Loucy (cell line): Measurements from ENCODE around the gene S100A6.

Experiments used
- H2AFZ ChIP-seq: fragments of 200-600 bp; sonication (generic); 2 replicates; pipeline ENCODE4 v1.6.0; 2016; ENCODE audit warnings: antibody characterized with exemption, mild to moderate bottlenecking, low read length, moderate library complexity
- H3F3A ChIP-seq: fragments of 200-600 bp; 2 replicates; pipeline ENCODE4 v1.6.0; 2016; ENCODE audit warnings: antibody characterized with exemption, low read depth, mild to moderate bottlenecking
- H3K27me3 ChIP-seq: fragments of 200-600 bp; sonication (generic); 2 replicates; pipeline ENCODE4 v1.6.1; 2014; ENCODE audit warnings: low read length, mild to moderate bottlenecking; ENCODE audit not compliant: insufficient read depth, poor library complexity, severe bottlenecking
- H3K36me3 ChIP-seq: fragments of 200-600 bp; sonication (generic); 2 replicates; pipeline ENCODE4 v1.6.1; 2016; ENCODE audit warnings: low read length; ENCODE audit not compliant: insufficient read depth
- H3K4me1 ChIP-seq: fragments of 200-600 bp; sonication (generic); 2 replicates; pipeline ENCODE4 v1.5.1; 2014; ENCODE audit warnings: low read length, mild to moderate bottlenecking; ENCODE audit not compliant: insufficient read depth, poor library complexity, severe bottlenecking
- H3K4me2 ChIP-seq: fragments of 200-600 bp; sonication (generic); 2 replicates; pipeline ENCODE4 v1.6.0; 2014; ENCODE audit warnings: antibody characterized with exemption, low read length, low read depth, mild to moderate bottlenecking; ENCODE audit not compliant: poor library complexity, severe bottlenecking
- H3K4me3 ChIP-seq: fragments of 200-600 bp; sonication (generic); 2 replicates; pipeline ENCODE4 v1.5.1; 2014; ENCODE audit warnings: low read length, mild to moderate bottlenecking, mixed read lengths; ENCODE audit not compliant: poor library complexity, severe bottlenecking
- H3K79me2 ChIP-seq: fragments of 200-600 bp; sonication (generic); 2 replicates; pipeline ENCODE4 v1.6.1; 2014; ENCODE audit warnings: low read length; ENCODE audit not compliant: insufficient read depth
- H3K9ac ChIP-seq: fragments of 200-600 bp; sonication (generic); 2 replicates; pipeline ENCODE4 v1.6.0; 2014; ENCODE audit warnings: mild to moderate bottlenecking, low read depth, low read length, moderate library complexity; ENCODE audit not compliant: poor library complexity, severe bottlenecking
- H3K9me2 ChIP-seq: fragments of 200-600 bp; sonication (generic); replicated peaks from 2 replicates; pipeline ENCODE4 v1.6.1; 2016; ENCODE audit warnings: low read depth, low read length, mixed read lengths
- H3K9me3 ChIP-seq: fragments of 200-600 bp; sonication (generic); 2 replicates; pipeline ENCODE4 v1.6.1; 2014; ENCODE audit warnings: mild to moderate bottlenecking, antibody characterized with exemption, low read length, low read depth; ENCODE audit not compliant: insufficient read depth
- H4K20me1 ChIP-seq: fragments of 200-600 bp; sonication (generic); 2 replicates; pipeline ENCODE4 v1.6.0; 2014; ENCODE audit warnings: antibody characterized with exemption, low read length, mild to moderate bottlenecking; ENCODE audit not compliant: insufficient read depth, poor library complexity, severe bottlenecking
- EZH2phosphoT487 ChIP-seq: fragments of 200-600 bp; IDR thresholded peaks from 2 replicates; pipeline ENCODE4 v1.6.1; 2018; ENCODE audit warnings: antibody characterized with exemption, mild to moderate bottlenecking, moderate library complexity, borderline replicate concordance
- TF ChIP-seq, protein P1 (sequence below): fragments of 200-600 bp; sonication (generic); conservative IDR thresholded peaks from 2 replicates; pipeline ENCODE4 v1.5.1; 2014; ENCODE audit warnings: mild to moderate bottlenecking, antibody characterized with exemption, low read length

Gene S100A6

GRCh38 chr1:153487707-153488106, 48.1 kb downstream of the S100A6 start:
- TF ChIP-seq, protein P1, sequence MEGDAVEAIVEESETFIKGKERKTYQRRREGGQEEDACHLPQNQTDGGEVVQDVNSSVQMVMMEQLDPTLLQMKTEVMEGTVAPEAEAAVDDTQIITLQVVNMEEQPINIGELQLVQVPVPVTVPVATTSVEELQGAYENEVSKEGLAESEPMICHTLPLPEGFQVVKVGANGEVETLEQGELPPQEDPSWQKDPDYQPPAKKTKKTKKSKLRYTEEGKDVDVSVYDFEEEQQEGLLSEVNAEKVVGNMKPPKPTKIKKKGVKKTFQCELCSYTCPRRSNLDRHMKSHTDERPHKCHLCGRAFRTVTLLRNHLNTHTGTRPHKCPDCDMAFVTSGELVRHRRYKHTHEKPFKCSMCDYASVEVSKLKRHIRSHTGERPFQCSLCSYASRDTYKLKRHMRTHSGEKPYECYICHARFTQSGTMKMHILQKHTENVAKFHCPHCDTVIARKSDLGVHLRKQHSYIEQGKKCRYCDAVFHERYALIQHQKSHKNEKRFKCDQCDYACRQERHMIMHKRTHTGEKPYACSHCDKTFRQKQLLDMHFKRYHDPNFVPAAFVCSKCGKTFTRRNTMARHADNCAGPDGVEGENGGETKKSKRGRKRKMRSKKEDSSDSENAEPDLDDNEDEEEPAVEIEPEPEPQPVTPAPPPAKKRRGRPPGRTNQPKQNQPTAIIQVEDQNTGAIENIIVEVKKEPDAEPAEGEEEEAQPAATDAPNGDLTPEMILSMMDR = no peak
- TF ChIP-seq EZH2phosphoT487 = no peak
- no peaks in the 10 kb centered on the region for H4K20me1 ChIP-seq
- no peaks in the 10 kb centered on the region for H3K9me2 ChIP-seq
- no peaks in the 10 kb centered on the region for H3K36me3 ChIP-seq
- no peaks in the 10 kb centered on the region for H3K4me1 ChIP-seq
- H3K4me2 ChIP-seq = no peak overlapping the region
- H2AFZ ChIP-seq = no peak overlapping the region
- no peaks in the 10 kb centered on the region for H3K9me3 ChIP-seq
- H3F3A ChIP-seq = no peaks in the 10 kb centered on the region
- H3K27me3 ChIP-seq = no peaks in the 10 kb centered on the region
- H3K4me3 ChIP-seq = no peak overlapping the region
- no peak overlapping the region for H3K9ac ChIP-seq
- no peaks in the 10 kb centered on the region for H3K79me2 ChIP-seq

DNA sequence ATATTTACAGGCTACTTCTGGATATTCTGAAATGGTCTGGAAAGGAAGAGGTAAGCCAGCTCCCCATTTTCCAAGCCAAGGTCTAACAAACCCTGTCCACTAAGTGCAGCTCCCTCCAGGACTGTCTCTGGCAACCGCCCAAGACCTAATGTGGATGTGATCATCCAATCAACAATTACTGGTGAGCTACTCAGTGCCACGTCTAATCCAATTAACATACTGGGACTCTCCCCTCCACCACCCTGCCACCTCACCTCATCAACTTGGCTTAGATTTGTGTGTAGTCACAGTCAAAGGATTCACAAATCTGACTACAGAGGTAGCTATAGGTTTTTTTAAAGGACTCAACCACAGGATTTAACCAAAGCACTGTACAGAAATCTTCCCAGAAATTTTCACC, 49.9 kb downstream of the S100A6 start:
- Histone ChIP-seq H3K79me2 (no peaks in the 10 kb centered on the region), H3K36me3 (no peaks in the 10 kb centered on the region), H3K4me2 (no peak overlapping the region), H3K9me3 (no peaks in the 10 kb centered on the region), H4K20me1 (no peaks in the 10 kb centered on the region), H3K4me3 (no peak overlapping the region), H3F3A (no peaks in the 10 kb centered on the region), H3K4me1 (no peaks in the 10 kb centered on the region), H3K9ac (no peak overlapping the region), H3K27me3 (no peaks in the 10 kb centered on the region), H3K9me2 (no peaks in the 10 kb centered on the region), H2AFZ (no peak overlapping the region)
- TF ChIP-seq, protein P1 = no peak
- no peak for TF ChIP-seq EZH2phosphoT487
